HT1080 (cell line): Measurements from ENCODE around the gene KCNQ5. TPM values are rescaled to one million over a fixed set of nuclear protein-coding genes. Genes with fewer than 3 reads are reported as not detected.
A peak's percentile ranks its signal among the peaks of the same experiment; 100 is the strongest.

Experiments
- DNase-seq: peaks from one replicate; pipeline ENCODE4 v3.0.0-alpha.2; 2015; ENCODE audit warnings: low read depth
- total RNA-seq: library from RNA; depleted of rRNA; stranded (reverse); fragments of >200 nt; shearing (Covaris generic); gene quantifications from 2 replicates; pipeline ENCODE4 v1.2.3, GENCODE V29; 2014

KCNQ5 gene
- total RNA-seq, 1 experiment from 2014 or later, result 11.3 TPM

- DNase-seq, result no peak
Measured at GRCh38 chr6:72999995-73000394, 378.1 kb downstream of the KCNQ5 start.

- DNase-seq, result no peak
Measured at GRCh38 chr6:73000460-73000859, 378.6 kb downstream of the KCNQ5 start.

GRCh38 chr6:73002588-73002987, 380.7 kb downstream of the KCNQ5 start:
- no peak for DNase-seq

GRCh38 chr6:73003302-73003701, 381.4 kb downstream of the KCNQ5 start:
- no peak for DNase-seq

GRCh38 chr6:73004231-73004630, 382.4 kb downstream of the KCNQ5 start:
- DNase-seq, result no peak

GRCh38 chr6:73004861-73005260, 383.0 kb downstream of the KCNQ5 start:
- no peak for DNase-seq

GRCh38 chr6:73006146-73006545, 384.3 kb downstream of the KCNQ5 start:
- no peak for DNase-seq

- DNase-seq, result no peak
Measured at GRCh38 chr6:73011945-73012344, 390.1 kb downstream of the KCNQ5 start.

GRCh38 chr6:73017476-73017875, 395.6 kb downstream of the KCNQ5 start:
- DNase-seq, result no peak

- peak; percentile 59 for DNase-seq
Measured at GRCh38 chr6:73024598-73024997, 402.7 kb downstream of the KCNQ5 start.

GRCh38 chr6:73027691-73028090, 405.8 kb downstream of the KCNQ5 start:
- DNase-seq, result no peak

GRCh38 chr6:73028124-73028766, 406.4 kb downstream of the KCNQ5 start:
- no peak for DNase-seq

GRCh38 chr6:73028893-73029450, 407.1 kb downstream of the KCNQ5 start:
- DNase-seq, result no peak

GRCh38 chr6:73030257-73030656, 408.4 kb downstream of the KCNQ5 start:
- DNase-seq, result peak; percentile 60

- no peak for DNase-seq
Measured at GRCh38 chr6:73030791-73031782, 409.2 kb downstream of the KCNQ5 start.

- peak; percentile 86 for DNase-seq
Measured at GRCh38 chr6:73032586-73032985, 410.7 kb downstream of the KCNQ5 start.

- DNase-seq, result no peak
Measured at GRCh38 chr6:73036689-73037088, 414.8 kb downstream of the KCNQ5 start.

- no peak for DNase-seq
Measured at GRCh38 chr6:73041051-73041450, 419.2 kb downstream of the KCNQ5 start.

- DNase-seq, result no peak
Measured at GRCh38 chr6:73042892-73043291, 421.0 kb downstream of the KCNQ5 start.

- DNase-seq, result no peak
Measured at GRCh38 chr6:73043446-73043845, 421.6 kb downstream of the KCNQ5 start.

GRCh38 chr6:73045609-73046008, 423.7 kb downstream of the KCNQ5 start:
- DNase-seq, result no peak

GRCh38 chr6:73047801-73048200, 425.9 kb downstream of the KCNQ5 start:
- no peak for DNase-seq
